IMR-90 (cell line): Measurements from ENCODE around the gene ZNF407.

Experiments used
- BHLHE40 ChIP-seq: fragments of 150-350 bp; IDR thresholded peaks from 2 replicates; pipeline ENCODE4 v1.6.1; 2016; ENCODE audit warnings: mild to moderate bottlenecking, low read depth, low read length
- FOS ChIP-seq: fragments of 150-350 bp; IDR thresholded peaks from 2 replicates; pipeline ENCODE4 v1.6.1; 2016; ENCODE audit warnings: low read depth, low read length
- MAZ ChIP-seq: IDR thresholded peaks from 2 replicates; pipeline ENCODE4 v1.6.1; 2012; ENCODE audit warnings: low read depth, mild to moderate bottlenecking, low read length, improper control_type of control experiment, moderate library complexity, borderline replicate concordance
- POLR2A ChIP-seq: IDR thresholded peaks from 2 replicates; pipeline ENCODE4 v1.6.1; 2012; ENCODE audit warnings: mild to moderate bottlenecking, low read depth, low read length
- RFX5 ChIP-seq: IDR thresholded peaks from 2 replicates; pipeline ENCODE4 v1.8.0; 2012; ENCODE audit warnings: low read depth, mild to moderate bottlenecking, low read length, moderate library complexity
- USF2 ChIP-seq: fragments of 150-350 bp; IDR thresholded peaks from 2 replicates; pipeline ENCODE4 v1.6.1; 2017; ENCODE audit warnings: mild to moderate bottlenecking, antibody characterized with exemption, low read length, low read depth
- TF ChIP-seq, protein P1 (sequence below): conservative IDR thresholded peaks from 2 replicates; pipeline ENCODE4 v1.5.1; 2012; ENCODE audit warnings: mild to moderate bottlenecking, low read depth, low read length, improper control_type of control experiment

GRCh38 chr18:74608681-74609080 lies 11.0 kb downstream of the ZNF407 start:
- TF ChIP-seq POLR2A: no peak
- no peak for TF ChIP-seq RFX5
- no peak for TF ChIP-seq USF2
- TF ChIP-seq, protein P1, sequence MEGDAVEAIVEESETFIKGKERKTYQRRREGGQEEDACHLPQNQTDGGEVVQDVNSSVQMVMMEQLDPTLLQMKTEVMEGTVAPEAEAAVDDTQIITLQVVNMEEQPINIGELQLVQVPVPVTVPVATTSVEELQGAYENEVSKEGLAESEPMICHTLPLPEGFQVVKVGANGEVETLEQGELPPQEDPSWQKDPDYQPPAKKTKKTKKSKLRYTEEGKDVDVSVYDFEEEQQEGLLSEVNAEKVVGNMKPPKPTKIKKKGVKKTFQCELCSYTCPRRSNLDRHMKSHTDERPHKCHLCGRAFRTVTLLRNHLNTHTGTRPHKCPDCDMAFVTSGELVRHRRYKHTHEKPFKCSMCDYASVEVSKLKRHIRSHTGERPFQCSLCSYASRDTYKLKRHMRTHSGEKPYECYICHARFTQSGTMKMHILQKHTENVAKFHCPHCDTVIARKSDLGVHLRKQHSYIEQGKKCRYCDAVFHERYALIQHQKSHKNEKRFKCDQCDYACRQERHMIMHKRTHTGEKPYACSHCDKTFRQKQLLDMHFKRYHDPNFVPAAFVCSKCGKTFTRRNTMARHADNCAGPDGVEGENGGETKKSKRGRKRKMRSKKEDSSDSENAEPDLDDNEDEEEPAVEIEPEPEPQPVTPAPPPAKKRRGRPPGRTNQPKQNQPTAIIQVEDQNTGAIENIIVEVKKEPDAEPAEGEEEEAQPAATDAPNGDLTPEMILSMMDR: no peak
- TF ChIP-seq BHLHE40: no peak
- TF ChIP-seq MAZ: no peak
- no peak for TF ChIP-seq FOS
